NCI-H524 (cell line): ENCODE results near the gene RNF138.
"Not testable (repeated sequence)": the region's sequence is repeated elsewhere in the genome, so short reads cannot be mapped to it uniquely, and the experiment has no call there.

ENCODE experiments used
- DNase-seq, 2 experiments: peaks; one replicate each; lab custom pipeline; 2025; lab: John Stamatoyannopoulos, UW

The RNF138 gene

GRCh38 chr18:32091724-32092421 lies at the start of gene RNF138:
Gene RNF138 (plus strand): TSS chr18:32091874. CDS start chr18:32092777, 903 bp downstream.
- DNase-seq, result peak; percentile 63 to 81

- no peak for DNase-seq
These were observed 49.3 kb upstream of the RNF138 start for GRCh38 chr18:32042337-32042736.

GRCh38 chr18:32048507-32049091 lies 43.1 kb upstream of the RNF138 start:
- no peak for DNase-seq

- DNase-seq, result no peak
These were observed 42.1 kb upstream of the RNF138 start for GRCh38 chr18:32049393-32050171.

GRCh38 chr18:32056613-32057358 lies 34.9 kb upstream of the RNF138 start:
- peak in 1 of 2 experiments; percentile 38 for DNase-seq

- DNase-seq, result peak; percentile 62 to 80
These were observed 34.0 kb upstream of the RNF138 start for GRCh38 chr18:32057624-32058165.

- no peak for DNase-seq
These were observed 31.6 kb upstream of the RNF138 start for GRCh38 chr18:32060026-32060425.

GRCh38 chr18:32067375-32068167 lies 24.1 kb upstream of the RNF138 start:
- DNase-seq, result no peak

- DNase-seq, result peak in 1 of 2 experiments; percentile 28
These were observed 19.4 kb upstream of the RNF138 start for GRCh38 chr18:32072321-32072720.

GRCh38 chr18:32074206-32074605 lies 17.5 kb upstream of the RNF138 start:
- DNase-seq, result no peak

- DNase-seq, result peak; percentile 15 to 37
These were observed 12.8 kb upstream of the RNF138 start for GRCh38 chr18:32078845-32079244.

GRCh38 chr18:32081881-32082280 lies 9.8 kb upstream of the RNF138 start:
- no peak for DNase-seq

GRCh38 chr18:32083781-32084180 lies 7.9 kb upstream of the RNF138 start:
- no peak for DNase-seq

GRCh38 chr18:32086881-32087280 lies 4.8 kb upstream of the RNF138 start:
- no peak for DNase-seq

- not testable (repeated sequence) for DNase-seq
These were observed 843 bp upstream of the RNF138 start for GRCh38 chr18:32090831-32091230.

GRCh38 chr18:32091325-32091723 lies 350 bp upstream of the RNF138 start:
- no peak for DNase-seq

GRCh38 chr18:32092422-32093101 lies 888 bp downstream of the RNF138 start:
- DNase-seq, result peak; percentile 90 to 94

- peak; percentile 31 to 46 for DNase-seq
These were observed 1.4 kb downstream of the RNF138 start for GRCh38 chr18:32093102-32093511.

- peak in 1 of 2 experiments; percentile 1 for DNase-seq
These were observed 1.8 kb downstream of the RNF138 start for GRCh38 chr18:32093523-32093922.

- no peak for DNase-seq
These were observed 3.7 kb downstream of the RNF138 start for GRCh38 chr18:32095192-32095899.
